ENCODE measurements around the gene MBP. TPM values are rescaled to one million over a fixed set of nuclear protein-coding genes. Genes with fewer than 3 reads are reported as not detected.

The MBP gene
- total and polyA plus RNA-seq, 8 donors = 6.3 to 33.5 (median 20.7) TPM

- DNase-seq (no peak), FAIRE-seq (no peak), ATAC-seq (peak in 2 of 4 donors; percentile 5 to 18)
- H3K9me3 ChIP-seq = no peaks in the 10 kb centered on the region
- no peaks in the 10 kb centered on the region for H3K36me3 ChIP-seq
- no peaks in the 10 kb centered on the region for H3K27me3 ChIP-seq
- no peak overlapping the region for H3K4me3 ChIP-seq
- peaks cover 0 to 25% (median 0%) of the 10 kb centered on the region in 3 donors for H3K4me1 ChIP-seq
- intact Hi-C loops (cut with DNase I) = no loop called here
- TF ChIP-seq, protein P1, sequence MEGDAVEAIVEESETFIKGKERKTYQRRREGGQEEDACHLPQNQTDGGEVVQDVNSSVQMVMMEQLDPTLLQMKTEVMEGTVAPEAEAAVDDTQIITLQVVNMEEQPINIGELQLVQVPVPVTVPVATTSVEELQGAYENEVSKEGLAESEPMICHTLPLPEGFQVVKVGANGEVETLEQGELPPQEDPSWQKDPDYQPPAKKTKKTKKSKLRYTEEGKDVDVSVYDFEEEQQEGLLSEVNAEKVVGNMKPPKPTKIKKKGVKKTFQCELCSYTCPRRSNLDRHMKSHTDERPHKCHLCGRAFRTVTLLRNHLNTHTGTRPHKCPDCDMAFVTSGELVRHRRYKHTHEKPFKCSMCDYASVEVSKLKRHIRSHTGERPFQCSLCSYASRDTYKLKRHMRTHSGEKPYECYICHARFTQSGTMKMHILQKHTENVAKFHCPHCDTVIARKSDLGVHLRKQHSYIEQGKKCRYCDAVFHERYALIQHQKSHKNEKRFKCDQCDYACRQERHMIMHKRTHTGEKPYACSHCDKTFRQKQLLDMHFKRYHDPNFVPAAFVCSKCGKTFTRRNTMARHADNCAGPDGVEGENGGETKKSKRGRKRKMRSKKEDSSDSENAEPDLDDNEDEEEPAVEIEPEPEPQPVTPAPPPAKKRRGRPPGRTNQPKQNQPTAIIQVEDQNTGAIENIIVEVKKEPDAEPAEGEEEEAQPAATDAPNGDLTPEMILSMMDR (IDR thresholded peaks at IDR 0.05) = no peak
- 67 to 72% methylated on average over 3 of the region's 3 CpGs for WGBS, 2 donors
- peak overlapping the region in 2 of 4 donors; percentile 59 to 61 for H3K27ac ChIP-seq
Observed at GRCh38 chr18:77102259-77103040, 30.1 kb downstream of the MBP start.

DNA sequence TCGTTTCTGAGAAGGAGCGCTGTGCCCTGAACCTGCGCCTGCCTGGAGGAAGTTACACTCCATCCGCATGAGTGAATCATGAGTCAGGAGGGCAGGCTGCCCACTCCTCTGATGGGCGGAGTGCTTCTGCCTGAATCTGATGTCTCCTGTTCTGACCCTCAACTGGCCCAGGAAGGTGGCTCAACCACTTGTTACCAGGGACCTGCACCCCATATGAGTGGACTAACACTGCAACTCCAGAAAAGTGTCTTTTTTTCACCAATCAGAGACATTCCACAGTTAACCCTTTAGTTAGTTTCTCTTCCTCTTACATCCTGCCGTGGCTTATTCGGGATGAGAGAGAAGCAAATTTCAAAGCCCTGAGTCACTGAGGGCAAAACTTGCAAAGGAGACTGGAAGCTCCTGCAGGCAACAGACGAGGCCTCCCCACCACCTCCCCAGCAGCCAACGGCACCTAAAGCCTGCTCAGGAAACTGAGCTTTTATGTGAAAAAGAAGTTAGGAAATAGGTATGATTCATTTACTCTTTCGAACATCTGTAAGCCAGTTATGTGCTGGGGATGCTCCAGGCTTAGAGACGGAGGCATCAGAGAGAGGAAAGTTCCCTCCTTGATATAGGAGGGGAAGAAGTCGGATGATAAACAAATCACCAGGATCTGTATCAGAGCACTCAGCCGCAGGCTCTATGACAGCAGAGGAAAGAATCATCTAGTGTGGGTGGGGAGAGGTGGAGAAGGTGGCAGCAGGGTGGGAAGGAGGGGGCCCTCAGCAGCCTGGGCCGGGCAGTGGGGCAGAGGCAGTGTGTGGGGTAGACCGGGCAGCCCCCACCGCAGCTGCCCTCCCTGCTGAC lies 30.9 kb downstream of the MBP start:
- WGBS, 2 donors = 79 to 86% methylated on average over 16 of the region's 16 CpGs
- Histone ChIP-seq H3K27me3 (no peaks in the 10 kb centered on the region), H3K36me3 (no peaks in the 10 kb centered on the region), H3K4me3 (no peak overlapping the region), H3K9me3 (no peaks in the 10 kb centered on the region), H3K4me1 (peaks cover 0 to 19% (median 0%) of the 10 kb centered on the region in 3 donors), H3K27ac (peak overlapping the region in 2 of 4 donors; percentile 59 to 61)
- ATAC-seq (peak in 3 of 4 donors; percentile 47 to 76 (median 69)), FAIRE-seq (no peak), DNase-seq (peak in 1 of 6 donors; percentile 62)
- intact Hi-C loops (cut with DNase I) = no loop called here
- TF ChIP-seq, protein P1 (IDR thresholded peaks at IDR 0.05) = no peak

- intact Hi-C loops (cut with DNase I) = no loop called here
- DNase-seq (no peak), ATAC-seq (no peak), FAIRE-seq (no peak)
- H3K9me3 ChIP-seq = no peaks in the 10 kb centered on the region
- TF ChIP-seq, protein P1 (IDR thresholded peaks at IDR 0.05) = no peak
- no peaks in the 10 kb centered on the region for H3K27me3 ChIP-seq
- peak overlapping the region in 2 of 4 donors; percentile 59 to 61 for H3K27ac ChIP-seq
- WGBS, 2 donors = 85 to 89% methylated on average over 8 of the region's 8 CpGs
- H3K4me3 ChIP-seq = no peak overlapping the region
- H3K4me1 ChIP-seq = peaks cover 0 to 16% (median 0%) of the 10 kb centered on the region in 3 donors
- H3K36me3 ChIP-seq = no peaks in the 10 kb centered on the region
Observed at GRCh38 chr18:77100751-77101355, 31.7 kb downstream of the MBP start.

DNA sequence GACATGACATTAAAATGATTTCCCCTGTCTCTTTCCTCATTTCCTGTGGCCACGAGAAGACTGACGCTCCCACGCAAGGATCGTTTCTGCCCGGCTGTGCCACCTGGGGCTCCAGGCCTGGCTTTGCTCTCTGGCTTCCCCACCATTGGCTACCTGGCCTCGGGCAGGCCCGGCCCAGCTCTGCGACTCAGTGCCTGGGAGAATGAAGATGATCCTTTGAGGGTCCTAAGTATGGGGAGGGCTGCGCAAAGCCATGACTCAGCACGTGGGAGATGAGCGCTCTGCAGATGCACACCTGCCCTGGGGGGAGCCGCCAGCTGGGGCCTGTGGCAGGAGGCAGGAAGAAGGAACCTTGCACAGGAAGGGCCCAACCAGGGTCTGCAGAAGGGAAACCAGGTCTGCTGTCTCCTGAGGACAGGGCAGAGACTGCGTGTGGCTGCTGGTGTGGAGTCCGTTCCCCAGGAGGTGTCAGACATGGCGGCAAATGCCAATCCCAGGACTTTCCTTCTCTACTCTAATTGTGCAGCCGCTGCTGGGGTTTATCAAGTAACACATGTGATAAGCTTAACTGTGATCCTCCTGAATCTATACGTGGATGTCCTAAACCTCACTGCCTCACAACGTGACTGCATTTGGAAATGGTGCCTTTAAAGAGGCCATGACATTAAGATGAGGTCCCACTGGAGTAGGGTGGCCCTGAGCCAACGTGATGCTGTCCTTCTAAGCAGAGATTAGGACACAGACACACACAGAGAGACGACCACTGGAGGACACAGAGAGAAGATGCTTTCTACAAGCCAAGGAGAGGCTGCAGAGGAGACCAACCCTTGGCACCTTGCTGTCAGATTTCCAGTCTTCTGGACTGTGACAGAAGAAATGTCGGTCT lies 32.9 kb downstream of the MBP start:
- DNase-seq (no peak), ATAC-seq (no peak), FAIRE-seq (no peak)
- Histone ChIP-seq H3K4me1 (peaks cover 0 to 16% (median 0%) of the 10 kb centered on the region in 3 donors), H3K27me3 (no peaks in the 10 kb centered on the region), H3K27ac (no peak overlapping the region), H3K36me3 (no peaks in the 10 kb centered on the region), H3K9me3 (no peaks in the 10 kb centered on the region), H3K4me3 (no peak overlapping the region)
- 88 to 93% methylated on average over 21 of the region's 21 CpGs for WGBS, 2 donors
- intact Hi-C loops (cut with DNase I) = no loop called here
- TF ChIP-seq, protein P1 (IDR thresholded peaks at IDR 0.05) = no peak
